HG03432 (cell line): ENCODE data around the gene PER3.

Experiments
- ATAC-seq: cut with Tn5 transposase; IDR thresholded peaks from one replicate; pipeline ENCODE4 v1.9.1; 2021; ENCODE audit warnings: mild to moderate bottlenecking, moderate library complexity; ENCODE audit not compliant: unreplicated experiment

Gene PER3

GRCh38 chr1:7869136-7869920 lies 85.2 kb downstream of the PER3 start:
- no peak for ATAC-seq

- ATAC-seq = no peak
These were observed 87.0 kb downstream of the PER3 start for GRCh38 chr1:7871136-7871535.

- ATAC-seq = no peak
These were observed 90.0 kb downstream of the PER3 start for GRCh38 chr1:7873801-7874795.

GRCh38 chr1:7878027-7878426 lies 93.9 kb downstream of the PER3 start:
- ATAC-seq = no peak

- ATAC-seq = no peak
These were observed 95.1 kb downstream of the PER3 start for GRCh38 chr1:7879228-7879627.

DNA sequence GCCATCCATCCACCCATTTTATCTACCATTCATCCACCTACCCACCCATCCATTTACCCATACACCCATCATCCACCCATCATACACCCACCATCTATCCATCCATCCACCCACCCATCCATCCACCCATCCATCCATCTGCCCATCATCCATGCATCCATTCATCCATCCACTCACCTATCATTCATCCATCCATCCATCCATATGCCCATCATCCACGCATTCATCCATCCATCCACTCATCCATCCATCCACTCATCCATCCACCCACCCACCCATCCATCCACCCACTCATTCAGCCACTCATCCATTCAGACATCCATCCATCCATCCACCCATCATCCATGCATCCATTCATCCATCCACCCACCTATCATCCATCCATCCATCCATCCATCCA lies 100.7 kb downstream of the PER3 start:
- ATAC-seq = no peak

- no peak for ATAC-seq
These were observed 101.7 kb downstream of the PER3 start for GRCh38 chr1:7885513-7886404.

GRCh38 chr1:7886405-7886745 lies 102.3 kb downstream of the PER3 start:
- ATAC-seq = no peak

- ATAC-seq = no peak
These were observed 104.4 kb downstream of the PER3 start for GRCh38 chr1:7888248-7889081.

DNA sequence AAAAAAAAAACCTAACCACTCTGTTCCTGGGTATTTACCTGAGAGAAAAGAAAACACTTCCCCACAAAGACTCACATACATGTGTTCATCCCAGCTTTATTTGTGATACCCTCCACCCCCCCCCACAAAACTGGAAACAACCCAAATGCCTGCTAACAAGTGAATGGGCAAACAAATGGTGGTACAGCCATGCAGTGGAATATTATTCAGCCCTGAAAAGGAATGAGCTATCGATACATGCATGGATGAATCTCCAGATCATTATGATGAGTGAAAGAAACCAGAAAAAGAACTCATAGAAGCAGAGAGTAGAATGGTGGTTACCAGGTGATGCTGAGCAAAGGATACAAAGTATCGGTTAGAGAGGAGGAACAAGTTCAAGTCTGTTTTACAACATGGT lies 106.8 kb downstream of the PER3 start:
- ATAC-seq = no peak

DNA sequence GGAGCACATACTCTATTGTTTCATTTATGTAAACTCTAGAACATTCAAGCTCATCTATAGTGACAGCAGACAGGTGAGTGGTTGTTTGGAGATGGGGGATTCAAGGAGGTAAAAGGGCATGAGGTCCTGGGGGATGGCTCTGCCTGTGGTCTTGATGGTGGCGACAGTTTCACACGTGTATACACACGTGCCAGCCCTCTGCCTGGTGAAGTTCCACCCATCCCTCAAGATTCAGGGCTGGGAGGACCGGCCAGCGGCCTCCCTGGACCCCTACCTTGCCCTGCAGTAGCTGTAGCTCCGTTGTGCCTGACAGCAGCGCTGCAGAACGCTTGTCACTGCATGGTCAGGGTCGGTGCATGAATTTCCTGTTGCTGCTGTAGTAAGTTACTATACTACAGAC lies 107.7 kb downstream of the PER3 start:
- no peak for ATAC-seq

DNA sequence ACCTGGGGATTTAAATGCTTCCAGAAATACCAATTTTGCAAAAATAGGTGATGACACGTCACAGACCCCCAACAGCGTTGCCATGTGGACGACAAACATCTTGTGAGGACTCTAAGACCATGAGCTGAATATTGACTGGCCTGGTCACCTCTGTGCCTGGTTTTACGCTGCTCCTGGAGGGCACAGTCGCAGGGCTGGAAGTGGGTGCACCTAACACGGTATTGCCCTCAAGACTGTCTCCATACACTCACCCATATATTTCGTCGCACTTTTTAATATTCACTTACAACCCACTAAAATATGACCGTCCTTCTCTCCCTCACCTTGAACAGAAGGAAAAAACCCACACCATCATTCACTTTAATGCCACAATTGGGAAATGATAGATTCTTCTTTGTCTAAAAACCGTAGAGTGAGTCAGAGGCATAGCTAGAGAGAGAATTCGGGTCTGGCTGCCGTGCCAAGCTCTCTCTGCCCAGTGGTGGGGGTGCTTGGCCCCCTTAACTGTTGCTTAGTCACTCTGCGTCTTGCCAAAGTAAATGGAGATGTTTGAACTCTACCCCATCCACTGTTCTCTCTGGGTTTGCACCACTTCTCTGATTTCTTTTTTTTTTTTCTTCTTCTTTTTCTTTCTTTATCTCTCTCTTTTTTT lies 109.6 kb downstream of the PER3 start:
- no peak for ATAC-seq
